GM12891 (cell line): ENCODE data around the gene NPR1.

ENCODE experiments used
- POLR2A ChIP-seq: IDR thresholded peaks from 2 replicates; pipeline ENCODE4 v1.6.1; 2011; ENCODE audit warnings: low read depth, low read length, control low read depth
- POLR2AphosphoS5 ChIP-seq: IDR thresholded peaks from 2 replicates; pipeline ENCODE4 v1.6.1; 2011; ENCODE audit warnings: low read depth, low read length, control low read depth
- SPI1 ChIP-seq: IDR thresholded peaks from 2 replicates; pipeline ENCODE4 v1.6.1; 2011; ENCODE audit warnings: low read depth, low read length, control low read depth
- TAF1 ChIP-seq: IDR thresholded peaks from 2 replicates; pipeline ENCODE4 v1.6.1; 2011; ENCODE audit warnings: low read depth, low read length, control low read depth

DNA sequence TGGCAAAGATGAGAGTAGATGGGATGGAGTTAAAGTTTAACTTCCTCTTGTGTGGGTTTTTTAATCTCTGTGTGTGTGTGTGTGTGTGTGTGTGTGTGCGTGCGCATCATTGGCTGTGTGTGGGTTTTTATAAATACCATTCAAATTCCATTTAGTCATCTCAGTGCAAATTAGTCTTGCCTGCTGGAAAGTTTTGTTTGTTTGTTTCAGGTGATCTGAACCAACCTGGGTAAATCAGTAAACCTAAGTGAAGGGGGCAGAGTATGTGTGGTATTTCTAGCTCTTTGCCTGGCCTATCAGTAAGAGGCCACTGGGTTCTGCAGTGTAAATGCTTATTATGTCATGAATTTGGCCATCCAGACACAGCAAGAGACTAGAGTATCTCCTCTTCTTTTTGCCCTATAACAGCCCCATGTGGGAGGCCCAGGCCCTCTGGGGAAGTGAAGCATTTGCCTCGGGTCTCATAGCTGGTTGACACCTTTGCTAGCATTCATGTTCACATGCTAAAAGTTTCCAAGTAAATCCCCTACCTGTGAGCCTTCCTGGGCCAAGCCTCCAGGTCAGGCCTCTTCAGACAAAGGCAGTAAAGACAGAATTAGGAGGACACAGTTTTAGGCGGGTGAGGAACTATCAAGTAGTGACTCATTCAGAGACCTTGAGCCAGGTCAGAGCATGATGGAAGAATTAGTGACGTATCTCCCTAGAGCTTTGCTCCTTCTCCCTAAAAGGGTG is 64.1 kb downstream of the NPR1 start:
- TF ChIP-seq TAF1 (no peak), POLR2AphosphoS5 (no peak), POLR2A (no peak), SPI1 (peak; percentile 58)
